Inflammatory macrophage (primary cell): ENCODE data around the gene ARHGAP45.
A peak's percentile ranks its signal among the peaks of the same experiment; 100 is the strongest.

Source experiments
- DNase-seq, 2 donors: peaks; one replicate each; pipeline ENCODE4 v3.0.0-alpha.2; 2020 to 2022

The ARHGAP45 gene

DNA sequence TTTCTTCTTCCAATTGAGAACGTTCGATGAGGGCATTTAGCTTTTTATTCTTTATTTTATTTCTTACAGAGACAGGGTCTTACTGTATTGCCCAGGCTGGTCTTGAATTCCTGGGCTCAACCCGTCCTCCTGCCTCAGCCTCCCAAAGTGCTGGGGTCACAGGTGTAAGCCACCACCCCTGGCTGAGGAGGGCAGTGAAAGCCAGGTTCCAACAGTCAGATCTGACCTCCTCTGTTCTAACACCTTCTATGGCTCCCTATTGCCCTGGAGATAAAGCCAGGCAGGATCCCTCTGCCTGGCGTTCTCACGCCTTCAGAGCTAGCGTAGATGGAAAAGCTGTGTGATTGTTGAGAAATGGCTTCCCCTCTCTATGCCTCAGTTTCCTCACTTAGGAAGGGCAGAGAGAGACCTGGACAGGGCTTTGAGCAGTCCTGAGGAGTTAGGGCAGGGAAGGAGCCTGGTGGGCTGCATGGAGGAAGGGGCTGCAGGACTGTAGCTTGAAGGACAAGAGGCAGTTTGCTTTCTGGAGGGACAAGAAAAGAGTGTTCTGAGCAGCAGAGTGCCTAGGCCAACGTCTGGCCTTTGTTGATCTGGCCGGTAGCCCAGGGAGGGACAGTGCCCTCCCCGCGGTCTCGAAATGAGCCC is 5.5 kb downstream of the ARHGAP45 start:
- DNase-seq = no peak

DNA sequence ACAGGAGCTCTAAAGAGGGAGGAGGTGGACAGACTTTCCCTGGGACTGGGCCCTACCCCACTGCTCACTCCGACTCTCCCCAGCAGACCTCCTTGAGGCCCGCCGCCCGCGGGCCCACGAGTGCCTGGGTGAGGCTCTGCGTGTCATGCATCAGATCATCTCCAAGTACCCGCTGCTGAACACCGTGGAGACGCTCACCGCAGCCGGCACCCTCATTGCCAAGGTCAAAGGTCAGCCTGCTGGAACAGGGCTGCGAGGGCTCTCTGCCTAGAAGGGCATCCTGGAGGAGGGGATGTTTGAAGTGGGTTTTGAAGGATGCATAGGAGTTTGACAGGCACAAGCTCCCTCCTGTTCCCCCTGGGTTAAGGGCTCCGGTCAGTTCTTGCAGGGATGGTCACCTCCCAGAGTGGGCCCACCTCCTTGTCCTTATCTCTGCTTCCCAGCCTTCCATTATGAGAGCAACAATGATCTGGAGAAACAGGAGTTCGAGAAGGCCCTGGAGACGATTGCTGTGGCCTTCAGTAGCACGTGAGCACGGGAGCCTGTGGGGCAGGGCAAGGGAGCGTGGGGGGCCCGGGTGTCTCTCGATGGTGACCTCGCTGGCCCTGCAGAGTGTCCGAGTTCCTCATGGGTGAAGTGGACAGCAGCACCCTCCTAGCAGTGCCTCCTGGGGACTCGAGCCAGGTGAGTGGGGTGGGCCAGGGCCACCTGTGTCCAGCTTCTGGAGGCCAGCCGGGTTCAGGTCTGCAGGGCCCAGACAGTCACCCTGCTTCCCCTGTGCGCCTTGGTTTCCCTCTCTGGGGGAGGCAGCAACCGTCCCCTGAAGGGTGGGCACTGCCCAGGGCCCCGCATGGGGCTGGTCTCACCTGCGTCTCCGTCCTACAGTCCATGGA is 6.3 kb downstream of the ARHGAP45 start:
- no peak for DNase-seq

DNA sequence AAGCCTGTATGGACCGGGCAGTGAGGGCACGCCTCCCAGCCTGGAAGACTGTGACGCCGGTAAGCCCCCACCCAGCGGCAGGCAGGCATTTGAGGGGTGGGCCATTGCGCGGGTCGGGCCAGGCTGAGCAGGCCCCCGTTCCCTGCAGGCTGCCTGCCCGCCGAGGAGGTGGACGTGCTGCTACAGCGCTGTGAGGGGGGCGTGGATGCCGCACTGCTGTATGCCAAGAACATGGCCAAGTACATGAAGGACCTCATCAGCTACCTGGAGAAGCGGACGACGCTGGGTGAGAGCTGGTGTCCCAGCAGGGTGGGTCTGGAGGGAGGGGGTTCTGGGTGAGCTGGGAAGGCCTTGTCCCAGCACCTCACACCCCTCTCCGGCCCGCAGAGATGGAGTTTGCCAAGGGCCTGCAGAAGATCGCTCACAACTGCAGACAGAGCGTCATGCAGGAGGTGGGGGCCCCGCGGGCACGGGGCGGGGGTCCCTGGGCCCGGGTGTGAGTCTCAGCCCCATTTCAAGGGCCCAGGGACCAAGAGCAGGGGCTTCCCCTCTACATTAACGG is 7.1 kb downstream of the ARHGAP45 start:
- no peak for DNase-seq

DNA sequence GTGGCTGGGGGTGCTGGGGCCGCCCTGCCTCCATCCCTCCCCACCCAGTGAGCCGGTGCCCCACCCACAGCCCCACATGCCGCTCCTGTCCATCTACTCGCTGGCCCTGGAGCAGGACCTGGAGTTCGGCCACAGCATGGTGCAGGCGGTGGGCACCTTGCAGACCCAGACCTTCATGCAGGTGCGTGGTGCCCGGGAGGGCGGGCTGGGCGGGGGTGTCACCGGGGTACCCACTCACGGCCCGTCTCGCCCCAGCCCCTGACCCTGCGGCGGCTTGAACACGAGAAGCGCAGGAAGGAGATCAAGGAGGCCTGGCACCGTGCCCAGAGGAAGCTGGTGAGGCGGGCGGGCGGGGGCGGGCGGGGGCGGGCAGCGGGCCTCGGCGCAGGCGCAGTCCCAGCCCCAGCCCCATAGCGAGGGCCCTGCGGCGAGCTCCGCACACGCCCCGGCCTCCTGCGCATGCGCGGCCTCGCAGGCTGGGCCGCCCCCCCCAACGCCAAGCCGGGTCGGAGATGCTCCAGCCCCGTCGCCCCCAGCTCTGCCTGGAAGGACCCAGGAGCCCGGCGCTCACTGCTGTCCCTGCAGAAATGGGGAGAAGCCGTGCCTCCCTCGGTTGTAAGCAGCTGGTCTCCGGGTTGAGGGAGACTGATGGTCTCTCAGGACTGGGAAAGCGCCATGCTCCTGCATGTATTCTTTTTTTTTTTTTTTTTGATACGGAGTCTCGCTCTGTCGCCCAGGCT is 7.7 kb downstream of the ARHGAP45 start:
- DNase-seq = peak; percentile 63 to 79

DNA sequence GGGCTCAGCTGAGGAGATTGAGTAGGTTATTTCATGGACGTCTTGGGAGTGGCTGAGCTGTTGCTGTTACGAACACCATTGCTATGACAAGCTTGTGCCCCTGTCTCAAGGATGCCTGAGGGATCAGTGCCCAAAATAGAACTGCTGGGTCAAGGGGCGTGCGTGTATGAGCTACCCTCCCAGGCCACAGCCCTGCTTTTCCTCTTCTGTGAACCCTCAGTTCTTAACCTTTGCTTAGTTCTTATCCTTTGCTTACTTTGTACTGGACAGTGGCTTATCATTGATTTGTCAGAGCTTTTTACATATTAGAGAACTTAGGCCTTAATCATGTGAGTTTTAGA is 9.0 kb downstream of the ARHGAP45 start:
- no peak for DNase-seq

DNA sequence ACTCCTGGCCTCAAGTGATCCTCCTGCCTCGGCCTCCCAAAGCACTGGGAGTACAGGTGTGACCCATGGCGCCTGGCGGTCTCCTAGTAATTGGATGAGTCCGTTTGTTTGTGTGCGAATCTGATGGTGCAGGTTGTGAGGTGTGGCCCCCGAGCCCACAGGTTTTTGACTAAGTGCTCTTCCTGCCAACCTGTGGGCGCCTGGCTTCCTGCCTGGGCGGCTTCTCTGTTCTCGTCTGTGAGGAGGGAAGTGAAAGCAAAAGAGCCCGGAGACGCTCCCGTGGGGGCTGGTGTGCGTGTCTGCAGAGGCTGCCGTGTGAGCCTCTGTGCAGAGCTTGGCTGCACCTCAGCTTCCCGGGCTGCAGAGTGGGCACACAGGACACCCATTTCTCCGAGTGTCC is 10.0 kb downstream of the ARHGAP45 start:
- DNase-seq = peak; percentile 74 to 94

DNA sequence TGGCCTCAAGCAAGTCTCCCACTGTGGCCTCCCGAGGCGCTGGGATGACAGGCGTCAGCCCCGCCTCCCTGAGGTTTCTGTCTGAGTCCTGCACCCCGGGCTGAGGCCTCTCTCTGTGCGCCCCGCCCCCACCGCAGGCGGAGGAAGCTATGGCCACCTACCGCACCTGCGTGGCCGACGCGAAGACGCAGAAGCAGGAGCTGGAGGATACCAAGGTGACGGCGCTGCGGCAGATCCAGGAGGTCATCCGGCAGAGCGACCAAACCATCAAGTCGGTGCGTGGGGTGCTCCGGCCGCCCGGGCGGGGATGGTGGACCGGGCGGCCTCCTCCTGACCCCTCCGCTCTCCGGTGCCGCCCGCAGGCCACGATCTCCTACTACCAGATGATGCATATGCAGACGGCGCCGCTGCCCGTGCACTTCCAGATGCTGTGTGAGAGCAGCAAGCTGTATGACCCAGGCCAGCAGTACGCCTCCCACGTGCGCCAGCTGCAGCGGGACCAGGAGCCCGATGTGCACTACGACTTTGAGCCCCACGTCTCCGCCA is 12.7 kb downstream of the ARHGAP45 start:
- no peak for DNase-seq

DNA sequence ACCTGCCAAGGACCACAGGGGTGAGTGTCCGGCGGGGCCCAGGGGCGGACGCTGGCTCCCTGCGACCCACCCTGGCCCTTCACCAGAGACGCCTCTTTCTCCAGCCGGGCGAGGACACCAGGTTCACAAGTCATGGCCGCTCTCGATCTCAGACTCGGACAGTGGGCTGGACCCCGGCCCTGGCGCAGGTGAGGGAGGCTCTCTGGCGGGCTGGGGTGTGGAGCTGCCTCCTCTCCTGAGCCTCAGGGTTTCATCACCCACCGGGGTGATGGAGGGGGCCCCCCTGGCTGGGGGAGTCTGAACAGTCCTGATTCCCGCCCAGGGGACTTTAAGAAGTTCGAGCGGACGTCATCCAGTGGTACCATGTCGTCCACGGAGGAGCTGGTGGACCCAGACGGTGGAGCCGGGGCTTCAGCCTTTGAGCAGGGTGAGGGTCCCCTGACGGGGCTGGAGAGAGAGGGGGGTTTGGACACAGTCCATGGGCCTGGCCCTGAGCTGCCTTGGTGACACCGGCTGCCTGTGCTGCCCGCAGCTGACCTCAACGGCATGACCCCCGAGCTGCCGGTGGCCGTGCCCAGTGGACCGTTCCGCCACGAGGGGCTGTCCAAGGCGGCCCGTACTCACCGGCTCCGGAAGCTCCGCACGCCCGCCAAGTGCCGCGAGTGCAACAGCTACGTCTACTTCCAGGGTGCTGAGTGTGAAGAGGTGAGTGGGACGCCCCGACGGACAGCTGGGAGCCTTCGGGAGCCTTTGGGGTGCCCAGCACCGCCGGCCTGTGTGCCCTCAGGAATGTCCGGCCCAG is 13.6 kb downstream of the ARHGAP45 start:
- DNase-seq = no peak

DNA sequence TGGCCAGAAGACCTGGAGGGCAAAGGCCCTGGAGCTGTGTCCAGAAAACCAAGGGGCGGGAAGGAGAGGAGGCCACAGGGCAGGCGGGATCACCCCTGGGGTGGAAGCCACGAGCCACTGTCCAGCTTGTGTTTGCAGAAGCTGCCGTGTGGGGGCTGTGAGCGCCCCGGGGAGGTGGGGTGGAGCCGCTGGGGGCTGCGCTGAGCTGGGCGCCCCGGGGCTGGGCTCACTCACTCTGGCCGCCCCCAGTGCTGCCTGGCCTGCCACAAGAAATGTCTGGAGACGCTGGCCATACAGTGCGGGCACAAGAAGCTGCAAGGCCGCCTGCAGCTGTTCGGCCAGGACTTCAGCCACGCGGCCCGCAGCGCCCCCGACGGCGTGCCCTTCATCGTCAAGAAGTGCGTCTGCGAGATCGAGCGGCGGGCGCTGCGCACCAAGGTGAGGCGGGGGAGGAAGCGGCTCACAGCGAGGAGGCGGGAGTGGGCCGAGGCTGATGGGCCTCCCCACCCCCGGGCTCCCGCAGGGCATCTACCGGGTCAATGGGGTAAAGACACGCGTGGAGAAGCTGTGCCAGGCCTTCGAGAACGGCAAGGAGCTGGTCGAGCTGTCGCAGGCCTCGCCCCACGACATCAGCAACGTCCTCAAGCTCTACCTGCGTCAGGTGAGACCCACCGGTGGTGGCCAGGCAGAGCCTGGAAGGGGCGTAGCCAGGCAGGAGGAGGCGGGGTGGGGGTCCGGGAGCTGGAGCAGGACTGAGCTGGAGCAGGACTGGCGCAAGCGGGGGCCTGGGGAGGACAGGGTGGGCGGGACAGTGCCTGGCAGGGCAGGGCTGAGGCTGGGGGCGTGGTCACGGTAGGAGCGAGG is 14.6 kb downstream of the ARHGAP45 start:
- DNase-seq = no peak

DNA sequence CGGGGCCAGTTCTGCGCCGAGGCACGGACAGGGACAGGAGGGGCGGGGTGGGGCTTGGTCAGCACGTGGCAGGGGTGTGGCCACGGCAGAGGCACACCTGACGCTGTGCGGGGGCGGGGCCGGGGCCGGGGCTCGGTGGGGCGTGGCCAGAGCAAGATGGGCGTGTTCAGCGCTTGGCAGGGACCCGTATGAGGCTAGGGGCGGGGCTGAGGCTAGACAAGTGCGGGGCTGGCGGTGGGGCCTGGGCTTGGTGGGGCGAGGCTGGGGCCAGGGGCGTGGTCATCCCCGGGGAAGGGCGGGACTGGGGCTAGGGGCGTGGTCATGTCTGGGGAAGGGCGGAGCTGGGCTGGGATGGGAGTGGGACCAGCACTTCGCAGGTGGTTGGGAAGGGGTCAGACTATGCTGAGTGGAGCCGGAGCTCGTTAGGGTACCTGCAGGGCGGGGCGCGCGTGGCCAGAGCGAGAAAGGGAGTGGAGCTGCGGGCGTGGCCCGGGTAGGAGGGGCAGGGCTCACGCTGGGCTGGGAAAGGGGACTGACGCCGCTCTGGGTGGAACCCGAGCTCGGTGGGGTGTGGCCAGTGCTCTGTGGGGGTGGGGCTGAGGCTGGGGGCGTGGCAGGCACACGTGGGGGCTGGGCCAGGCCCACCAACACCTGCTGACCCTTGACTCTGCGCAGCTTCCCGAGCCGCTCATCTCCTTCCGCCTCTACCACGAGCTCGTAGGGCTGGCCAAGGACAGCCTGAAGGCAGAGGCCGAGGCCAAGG is 15.4 kb downstream of the ARHGAP45 start:
- peak in 1 of 2 donors; percentile 34 for DNase-seq

DNA sequence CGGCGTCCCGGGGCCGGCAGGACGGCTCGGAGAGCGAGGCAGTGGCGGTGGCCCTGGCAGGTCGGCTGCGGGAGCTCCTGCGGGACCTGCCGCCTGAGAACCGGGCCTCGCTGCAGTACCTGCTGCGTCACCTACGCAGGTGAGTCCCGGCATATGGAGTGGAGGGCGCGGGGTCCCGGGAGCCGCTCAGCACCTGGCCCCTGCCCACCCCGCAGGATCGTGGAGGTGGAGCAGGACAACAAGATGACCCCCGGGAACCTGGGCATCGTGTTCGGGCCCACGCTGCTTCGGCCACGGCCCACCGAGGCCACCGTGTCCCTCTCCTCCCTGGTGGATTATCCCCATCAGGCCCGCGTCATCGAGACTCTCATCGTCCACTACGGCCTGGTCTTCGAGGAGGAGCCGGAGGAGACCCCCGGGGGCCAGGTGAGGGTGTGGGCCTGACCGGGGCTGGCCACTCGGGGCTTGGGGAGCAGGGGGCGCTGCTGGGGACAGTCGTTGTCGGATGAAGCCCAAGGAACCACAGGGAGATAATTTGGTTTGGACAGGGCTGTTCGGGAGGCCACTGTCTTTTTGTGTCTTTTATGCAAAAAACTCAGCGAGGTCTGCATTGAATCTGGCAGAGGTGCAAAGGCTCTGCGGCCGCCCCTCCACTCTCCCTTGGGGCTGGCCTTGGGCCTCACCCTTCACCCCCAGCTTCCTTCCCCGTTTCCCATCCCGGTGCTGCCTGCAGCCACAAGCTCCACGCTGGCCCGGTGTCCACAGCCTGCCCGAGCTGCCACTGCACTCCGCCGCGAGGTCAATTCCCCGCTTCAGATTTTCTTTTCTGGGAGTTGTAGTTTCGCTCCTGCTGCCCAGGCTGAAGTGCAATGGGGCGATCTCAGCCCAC is 16.2 kb downstream of the ARHGAP45 start:
- no peak for DNase-seq

DNA sequence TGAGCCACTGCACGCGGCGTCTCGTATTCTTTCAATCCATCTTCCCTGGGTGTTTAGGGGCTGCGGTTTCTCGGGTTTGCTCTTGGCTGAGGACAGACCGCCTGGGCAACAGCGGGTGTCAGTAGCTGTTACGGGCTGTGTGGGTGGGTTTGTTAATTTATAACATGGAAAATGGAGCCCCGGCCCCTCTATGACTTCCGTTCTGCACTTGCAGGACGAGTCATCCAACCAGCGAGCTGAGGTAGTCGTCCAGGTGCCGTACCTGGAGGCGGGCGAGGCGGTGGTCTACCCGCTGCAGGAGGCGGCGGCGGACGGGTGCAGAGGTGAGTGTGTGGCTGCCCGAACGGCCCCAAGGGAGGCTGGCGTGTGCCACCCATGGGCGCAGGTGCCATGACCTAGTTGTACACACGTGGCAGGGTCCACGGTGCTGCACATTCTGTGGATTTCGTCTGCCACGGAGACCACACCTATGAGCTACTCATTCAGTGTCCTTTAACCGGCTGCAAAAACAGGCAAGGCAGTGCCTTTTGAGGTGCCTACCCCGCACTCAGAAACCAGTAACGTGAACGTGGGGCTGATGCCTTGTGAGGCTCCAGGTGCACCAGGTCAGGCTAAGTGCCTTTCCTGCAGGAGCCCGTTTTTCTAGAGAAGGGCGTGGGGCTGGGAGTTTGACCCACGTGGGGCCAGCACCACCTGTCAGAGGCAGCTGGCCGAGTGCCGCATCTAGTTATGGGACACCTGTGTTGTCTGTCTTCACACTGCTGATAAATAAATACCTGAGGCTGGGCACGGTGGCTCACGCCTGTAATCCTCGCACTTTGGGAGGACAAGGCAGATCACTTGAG is 17.3 kb downstream of the ARHGAP45 start:
- no peak for DNase-seq

DNA sequence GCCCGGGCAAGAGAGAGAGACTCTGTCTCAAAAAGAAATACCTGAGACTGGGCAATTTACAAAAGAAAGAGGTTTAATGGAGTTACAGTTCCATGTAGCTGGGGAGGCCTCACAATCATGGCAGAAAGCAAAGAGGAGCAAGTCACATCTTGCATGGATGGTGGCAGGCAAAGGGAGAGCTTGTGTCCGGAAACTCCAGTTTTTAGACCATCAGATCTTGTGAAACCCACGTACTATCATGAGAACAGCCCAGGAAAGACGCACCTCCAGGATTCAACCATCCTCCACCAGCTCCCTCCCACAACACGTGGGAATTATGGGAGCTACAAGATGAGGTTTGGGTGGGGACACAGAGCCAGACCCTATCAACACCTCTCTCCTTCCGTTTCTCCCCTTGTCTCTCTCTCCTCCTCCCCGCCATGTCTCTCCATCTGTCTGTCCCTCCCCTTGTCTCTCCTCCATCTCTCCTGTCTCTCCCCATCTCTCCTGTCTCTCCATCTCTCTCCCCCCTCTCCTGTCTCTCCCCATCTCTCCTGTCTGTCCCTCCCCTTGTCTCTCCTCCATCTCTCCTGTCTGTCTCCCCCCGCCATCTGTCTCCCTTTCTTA is 18.2 kb downstream of the ARHGAP45 start:
- no peak for DNase-seq

DNA sequence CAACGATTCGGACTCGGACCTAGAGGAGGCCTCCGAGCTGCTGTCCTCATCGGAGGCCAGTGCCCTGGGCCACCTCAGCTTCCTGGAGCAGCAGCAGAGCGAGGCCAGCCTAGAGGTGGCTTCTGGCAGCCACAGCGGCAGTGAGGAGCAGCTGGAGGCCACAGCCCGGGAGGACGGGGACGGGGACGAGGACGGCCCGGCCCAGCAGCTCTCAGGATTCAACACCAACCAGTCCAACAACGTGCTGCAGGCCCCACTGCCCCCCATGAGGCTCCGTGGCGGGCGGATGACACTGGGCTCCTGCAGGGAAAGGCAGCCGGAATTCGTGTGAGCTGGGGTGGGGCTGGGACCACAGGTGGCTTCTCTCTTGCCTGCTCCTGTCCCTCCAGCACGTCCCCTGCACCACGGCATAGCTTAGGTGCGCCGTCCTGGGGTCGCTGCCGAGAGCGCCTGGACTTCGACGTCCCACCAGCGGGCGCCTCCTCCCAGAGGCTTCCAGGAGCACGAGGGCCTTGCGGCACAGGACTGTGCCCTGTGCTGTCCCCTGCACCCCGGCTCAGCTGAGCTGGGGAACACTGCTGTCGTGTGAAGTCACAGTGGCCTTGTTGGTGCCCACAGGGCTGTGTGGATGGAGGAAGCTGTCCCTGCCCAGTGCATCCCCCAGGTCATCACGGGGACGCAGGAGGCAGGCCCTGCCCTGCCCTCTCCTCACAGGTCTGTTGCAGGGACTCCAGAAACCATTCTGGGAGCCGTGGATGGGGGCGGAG is 18.9 kb downstream of the ARHGAP45 start:
- no peak for DNase-seq

DNA sequence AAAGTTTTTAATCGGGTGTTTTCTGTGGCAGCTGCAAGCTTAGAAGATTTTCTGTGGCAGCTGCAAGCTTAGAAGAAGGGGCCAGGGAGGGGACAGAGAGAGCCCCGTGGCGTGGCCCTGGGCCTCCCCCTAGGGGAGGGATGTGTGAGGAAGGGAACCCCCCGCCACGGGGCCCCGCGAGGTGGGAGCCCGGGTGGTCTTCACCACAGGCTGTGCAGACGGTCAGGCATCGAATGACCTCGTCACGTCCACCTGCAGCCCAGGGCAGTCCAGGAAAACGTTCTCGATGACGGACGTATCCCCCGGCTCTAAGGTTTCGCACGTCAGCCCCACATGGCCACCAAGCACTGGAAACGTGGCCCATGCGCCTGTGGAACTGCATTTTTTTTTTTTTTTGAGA is 19.6 kb downstream of the ARHGAP45 start:
- no peak for DNase-seq

DNA sequence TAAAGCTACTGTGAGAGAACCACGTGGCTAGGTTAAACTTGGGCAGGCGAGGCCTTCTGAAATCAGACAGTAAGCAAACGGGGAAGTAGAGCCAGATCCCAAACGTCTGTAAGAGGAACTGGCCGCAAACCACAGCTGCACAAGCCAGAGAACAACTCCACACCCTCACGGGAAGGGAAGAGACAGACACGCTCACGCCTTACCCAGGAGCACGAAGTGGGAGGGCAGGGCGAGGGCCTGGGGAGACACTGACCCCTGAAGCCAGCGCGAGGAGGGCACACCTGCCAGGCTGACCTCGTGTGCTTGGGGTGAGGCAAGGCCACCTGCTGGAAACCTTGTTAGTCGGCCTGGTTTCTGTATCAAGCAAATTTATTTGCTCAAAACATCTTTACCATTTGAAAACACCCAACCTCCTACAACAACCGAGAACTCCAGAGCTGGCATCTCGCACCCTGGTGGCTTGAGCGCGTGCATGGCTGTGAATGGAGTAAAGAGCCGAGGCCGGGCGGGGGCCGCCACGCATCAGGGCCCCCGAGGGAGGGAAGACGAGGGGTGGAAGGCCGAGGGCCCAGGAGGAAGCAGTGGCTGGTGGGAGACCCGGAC is 20.9 kb downstream of the ARHGAP45 start:
- peak; percentile 94 to 96 for DNase-seq
